Measurements from ENCODE around the gene PGLYRP3. TPM values are rescaled to one million over a fixed set of nuclear protein-coding genes. Genes with fewer than 3 reads are reported as not detected.

PGLYRP3 gene
- total and polyA plus RNA-seq, 2 experiments from 2014 or later = not detected

DNA sequence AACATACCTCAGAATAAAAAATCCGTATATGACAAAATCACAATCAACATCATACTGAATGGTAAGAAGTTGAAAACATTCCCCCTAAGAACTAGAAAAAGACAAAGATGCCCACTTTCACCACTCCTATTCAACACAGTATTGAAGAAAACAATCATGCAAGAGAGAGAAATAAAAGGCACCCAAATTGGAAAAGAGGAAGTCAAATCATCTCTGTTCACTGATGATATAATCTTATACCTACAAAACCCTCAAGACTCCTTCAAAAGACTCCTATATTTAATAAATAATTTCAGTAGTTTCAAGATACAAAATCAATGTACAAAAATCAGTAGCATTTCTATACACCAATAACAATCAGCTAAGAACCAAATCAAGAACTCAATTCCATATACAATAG lies 21.1 kb upstream of the PGLYRP3 start (continued):
- TF ChIP-seq, protein P1, sequence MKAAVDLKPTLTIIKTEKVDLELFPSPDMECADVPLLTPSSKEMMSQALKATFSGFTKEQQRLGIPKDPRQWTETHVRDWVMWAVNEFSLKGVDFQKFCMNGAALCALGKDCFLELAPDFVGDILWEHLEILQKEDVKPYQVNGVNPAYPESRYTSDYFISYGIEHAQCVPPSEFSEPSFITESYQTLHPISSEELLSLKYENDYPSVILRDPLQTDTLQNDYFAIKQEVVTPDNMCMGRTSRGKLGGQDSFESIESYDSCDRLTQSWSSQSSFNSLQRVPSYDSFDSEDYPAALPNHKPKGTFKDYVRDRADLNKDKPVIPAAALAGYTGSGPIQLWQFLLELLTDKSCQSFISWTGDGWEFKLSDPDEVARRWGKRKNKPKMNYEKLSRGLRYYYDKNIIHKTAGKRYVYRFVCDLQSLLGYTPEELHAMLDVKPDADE (IDR thresholded peaks at IDR 0.05) = no peak
- TF ChIP-seq NANOG (IDR thresholded peaks at IDR 0.05; ENCODE audit: borderline replicate concordance) (no peak), EZH2 (IDR thresholded peaks at IDR 0.05; ENCODE audit: low read depth, unreplicated experiment) (no peak)
- TF ChIP-seq, protein P2, sequence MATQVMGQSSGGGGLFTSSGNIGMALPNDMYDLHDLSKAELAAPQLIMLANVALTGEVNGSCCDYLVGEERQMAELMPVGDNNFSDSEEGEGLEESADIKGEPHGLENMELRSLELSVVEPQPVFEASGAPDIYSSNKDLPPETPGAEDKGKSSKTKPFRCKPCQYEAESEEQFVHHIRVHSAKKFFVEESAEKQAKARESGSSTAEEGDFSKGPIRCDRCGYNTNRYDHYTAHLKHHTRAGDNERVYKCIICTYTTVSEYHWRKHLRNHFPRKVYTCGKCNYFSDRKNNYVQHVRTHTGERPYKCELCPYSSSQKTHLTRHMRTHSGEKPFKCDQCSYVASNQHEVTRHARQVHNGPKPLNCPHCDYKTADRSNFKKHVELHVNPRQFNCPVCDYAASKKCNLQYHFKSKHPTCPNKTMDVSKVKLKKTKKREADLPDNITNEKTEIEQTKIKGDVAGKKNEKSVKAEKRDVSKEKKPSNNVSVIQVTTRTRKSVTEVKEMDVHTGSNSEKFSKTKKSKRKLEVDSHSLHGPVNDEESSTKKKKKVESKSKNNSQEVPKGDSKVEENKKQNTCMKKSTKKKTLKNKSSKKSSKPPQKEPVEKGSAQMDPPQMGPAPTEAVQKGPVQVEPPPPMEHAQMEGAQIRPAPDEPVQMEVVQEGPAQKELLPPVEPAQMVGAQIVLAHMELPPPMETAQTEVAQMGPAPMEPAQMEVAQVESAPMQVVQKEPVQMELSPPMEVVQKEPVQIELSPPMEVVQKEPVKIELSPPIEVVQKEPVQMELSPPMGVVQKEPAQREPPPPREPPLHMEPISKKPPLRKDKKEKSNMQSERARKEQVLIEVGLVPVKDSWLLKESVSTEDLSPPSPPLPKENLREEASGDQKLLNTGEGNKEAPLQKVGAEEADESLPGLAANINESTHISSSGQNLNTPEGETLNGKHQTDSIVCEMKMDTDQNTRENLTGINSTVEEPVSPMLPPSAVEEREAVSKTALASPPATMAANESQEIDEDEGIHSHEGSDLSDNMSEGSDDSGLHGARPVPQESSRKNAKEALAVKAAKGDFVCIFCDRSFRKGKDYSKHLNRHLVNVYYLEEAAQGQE (IDR thresholded peaks at IDR 0.05; ENCODE audit: unreplicated experiment) = no peak

DNA sequence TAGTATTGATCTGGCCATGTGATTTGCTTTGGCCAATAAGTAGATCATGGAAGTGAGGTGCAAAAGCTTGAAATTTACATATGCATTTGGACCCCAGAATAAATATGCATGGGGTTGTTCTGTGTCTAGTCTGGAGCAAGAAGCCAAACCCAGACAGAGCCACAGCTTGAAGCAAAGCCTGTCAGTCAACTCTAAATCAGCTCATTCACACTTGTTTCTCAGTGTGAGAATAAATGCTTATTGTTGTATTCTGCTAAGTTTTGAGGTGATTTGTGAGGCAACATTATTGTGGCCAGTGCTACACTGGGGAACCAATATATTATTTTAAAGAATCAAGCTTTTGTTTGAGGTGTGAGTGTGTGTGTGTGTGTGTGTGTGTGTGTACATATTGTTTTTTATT lies 12.2 kb upstream of the PGLYRP3 start:
- Histone ChIP-seq H3K27ac (ENCODE audit: low read depth) (no peak overlapping the region), H3K9me2 (ENCODE audit: insufficient read depth) (peaks cover 3% of the 10 kb centered on the region; the same call in 1 of the 2 replicates), H3K4me1 (ENCODE audit: insufficient read depth) (no peaks in the 10 kb centered on the region), H3F3A (replicated peaks; ENCODE audit: low read depth) (no peaks in the 10 kb centered on the region), H3K79me2 (replicated peaks; ENCODE audit: insufficient read depth) (no peaks in the 10 kb centered on the region), H2AFZ (no peak overlapping the region), H3K36me3 (ENCODE audit: insufficient read depth) (peaks cover 4% of the 10 kb centered on the region; the same call in 1 of the 2 replicates), H3K4me3 (no peak overlapping the region), H3K27me3 (ENCODE audit: insufficient read depth) (no peaks in the 10 kb centered on the region), H3K4me2 (no peak overlapping the region), H4K20me1 (replicated peaks; ENCODE audit: insufficient read depth) (no peaks in the 10 kb centered on the region)
- Mint-ChIP-seq H3K4me3 (no peak overlapping the region), H3K27me3 (ENCODE audit: insufficient read depth, low read depth, poor library complexity) (no peaks in the 10 kb centered on the region), H3K9me3 (peaks cover 69% of the 10 kb centered on the region), H3K36me3 (ENCODE audit: low read depth) (peaks cover 4% of the 10 kb centered on the region; the same call in 2 of the 3 replicates), H3K27ac (no peak overlapping the region), H3K4me1 (no peaks in the 10 kb centered on the region)
- ATAC-seq = no peak
- no peak for DNase-seq (ENCODE audit: low spot score)
- TF ChIP-seq NANOG (IDR thresholded peaks at IDR 0.05; ENCODE audit: borderline replicate concordance) (no peak), JUNB (IDR thresholded peaks at IDR 0.05; ENCODE audit: unreplicated experiment) (no peak), ZNF331 (CRISPR knock-in tag; IDR thresholded peaks at IDR 0.05; ENCODE audit: low read depth) (no peak), ZNF114 (CRISPR knock-in tag; IDR thresholded peaks at IDR 0.05) (no peak), EZH2phosphoT487 (IDR thresholded peaks at IDR 0.05; ENCODE audit: unreplicated experiment) (no peak), POLR2AphosphoS5 (IDR thresholded peaks at IDR 0.05; ENCODE audit: low read depth) (no peak), CREB1 (CRISPR knock-in tag; IDR thresholded peaks at IDR 0.05; ENCODE audit: low read depth) (no peak), EZH2 (IDR thresholded peaks at IDR 0.05; ENCODE audit: low read depth, unreplicated experiment) (no peak), STAT1 (IDR thresholded peaks at IDR 0.05; ENCODE audit: unreplicated experiment) (no peak)
- TF ChIP-seq, protein P1 (IDR thresholded peaks at IDR 0.05) = no peak
- TF ChIP-seq, protein P3, sequence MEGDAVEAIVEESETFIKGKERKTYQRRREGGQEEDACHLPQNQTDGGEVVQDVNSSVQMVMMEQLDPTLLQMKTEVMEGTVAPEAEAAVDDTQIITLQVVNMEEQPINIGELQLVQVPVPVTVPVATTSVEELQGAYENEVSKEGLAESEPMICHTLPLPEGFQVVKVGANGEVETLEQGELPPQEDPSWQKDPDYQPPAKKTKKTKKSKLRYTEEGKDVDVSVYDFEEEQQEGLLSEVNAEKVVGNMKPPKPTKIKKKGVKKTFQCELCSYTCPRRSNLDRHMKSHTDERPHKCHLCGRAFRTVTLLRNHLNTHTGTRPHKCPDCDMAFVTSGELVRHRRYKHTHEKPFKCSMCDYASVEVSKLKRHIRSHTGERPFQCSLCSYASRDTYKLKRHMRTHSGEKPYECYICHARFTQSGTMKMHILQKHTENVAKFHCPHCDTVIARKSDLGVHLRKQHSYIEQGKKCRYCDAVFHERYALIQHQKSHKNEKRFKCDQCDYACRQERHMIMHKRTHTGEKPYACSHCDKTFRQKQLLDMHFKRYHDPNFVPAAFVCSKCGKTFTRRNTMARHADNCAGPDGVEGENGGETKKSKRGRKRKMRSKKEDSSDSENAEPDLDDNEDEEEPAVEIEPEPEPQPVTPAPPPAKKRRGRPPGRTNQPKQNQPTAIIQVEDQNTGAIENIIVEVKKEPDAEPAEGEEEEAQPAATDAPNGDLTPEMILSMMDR (conservative IDR thresholded peaks at IDR 0.05; ENCODE audit: low read depth in 2 of 2) = no peak
- TF ChIP-seq, protein P2 (IDR thresholded peaks at IDR 0.05; ENCODE audit: unreplicated experiment) = no peak
